GM03348 (cell line): Measurements from ENCODE around the gene PRRT2.
"Not testable (repeated sequence)": the region's sequence is repeated elsewhere in the genome, so short reads cannot be mapped to it uniquely, and the experiment has no call there.

Source experiments
- DNase-seq: peaks from one replicate; pipeline ENCODE4 v3.0.0; 2012; ENCODE audit warnings: low spot score

PRRT2 gene

GRCh38 chr16:29790949-29791844, 20.8 kb upstream of the PRRT2 start:
- peak; percentile 14 for DNase-seq

DNA sequence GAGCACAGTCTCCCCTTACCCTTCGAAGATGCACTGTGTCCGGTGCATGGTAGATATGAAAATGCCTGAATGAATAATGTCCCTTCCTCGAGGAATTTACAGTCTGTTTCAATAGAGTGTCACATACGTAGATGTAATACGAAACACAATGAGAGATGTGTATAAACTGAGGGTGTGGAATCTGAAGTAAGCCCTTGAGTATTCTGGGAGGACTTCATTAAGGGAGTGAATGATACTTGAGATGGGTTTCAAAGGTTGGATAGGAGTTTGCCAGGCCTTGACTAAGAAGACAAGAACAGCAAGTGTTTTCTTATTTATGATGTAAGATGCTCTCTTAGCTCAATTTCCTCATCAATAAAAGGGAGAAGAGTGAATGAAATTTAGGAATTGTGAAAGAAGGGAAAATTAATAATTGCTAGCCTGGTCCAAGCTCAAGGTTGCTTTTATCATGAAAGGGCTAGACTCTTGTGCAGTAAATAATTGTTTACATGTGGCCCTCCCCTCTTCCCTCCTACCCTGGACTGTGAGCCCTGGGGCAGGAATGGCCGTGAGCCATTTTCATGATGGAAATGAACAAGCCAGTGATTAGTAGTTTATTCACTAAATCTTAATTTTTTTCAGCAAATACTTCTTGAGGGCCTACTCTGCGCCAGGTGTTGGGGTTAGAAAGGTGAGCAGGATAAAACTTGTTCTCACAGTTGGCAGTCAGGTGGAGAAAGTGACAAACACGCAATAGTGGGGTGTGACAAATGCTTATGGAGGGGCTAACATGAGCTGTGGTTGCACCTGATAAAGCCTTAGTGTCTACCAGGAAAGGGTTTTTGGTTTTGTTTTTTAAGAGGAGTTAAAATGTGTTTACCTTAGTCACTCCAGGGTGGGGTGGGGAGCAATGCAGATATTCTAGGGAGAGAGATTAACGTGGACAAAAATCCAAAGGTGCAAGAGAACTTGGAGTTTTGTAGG, 19.9 kb upstream of the PRRT2 start:
- no peak for DNase-seq

- DNase-seq, result not testable (repeated sequence)
These were observed 18.8 kb upstream of the PRRT2 start for GRCh38 chr16:29793153-29793552.

- no peak for DNase-seq
These were observed 17.7 kb upstream of the PRRT2 start for GRCh38 chr16:29794231-29794710.

DNA sequence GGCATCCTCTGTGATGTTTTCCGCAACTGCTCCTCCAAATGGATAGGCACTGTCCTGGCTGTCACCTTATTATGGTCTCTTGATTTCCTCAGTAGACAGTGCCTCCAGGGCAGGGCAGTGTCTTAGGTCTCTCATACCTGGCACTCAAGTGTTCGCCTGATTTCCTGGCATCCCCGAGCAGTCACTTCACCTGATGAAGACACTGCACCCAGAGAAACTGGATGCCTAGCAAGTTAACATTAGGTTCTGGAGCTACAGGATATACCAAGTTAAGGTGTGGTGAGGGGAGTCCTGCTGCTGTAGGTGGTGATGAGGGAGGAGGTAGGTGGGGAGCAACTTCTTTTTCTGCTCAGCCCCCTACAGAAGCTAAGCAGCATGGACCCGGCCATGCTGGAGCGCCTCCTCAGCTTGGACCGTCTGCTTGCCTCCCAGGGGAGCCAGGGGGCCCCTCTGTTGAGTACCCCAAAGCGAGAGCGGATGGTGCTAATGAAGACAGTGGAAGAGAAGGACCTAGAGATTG, 9.5 kb upstream of the PRRT2 start:
- no peak for DNase-seq

- no peak for DNase-seq
These were observed 8.0 kb upstream of the PRRT2 start for GRCh38 chr16:29804020-29804419.

GRCh38 chr16:29804455-29805231, 7.3 kb upstream of the PRRT2 start:
- peak; percentile 53 for DNase-seq

DNA sequence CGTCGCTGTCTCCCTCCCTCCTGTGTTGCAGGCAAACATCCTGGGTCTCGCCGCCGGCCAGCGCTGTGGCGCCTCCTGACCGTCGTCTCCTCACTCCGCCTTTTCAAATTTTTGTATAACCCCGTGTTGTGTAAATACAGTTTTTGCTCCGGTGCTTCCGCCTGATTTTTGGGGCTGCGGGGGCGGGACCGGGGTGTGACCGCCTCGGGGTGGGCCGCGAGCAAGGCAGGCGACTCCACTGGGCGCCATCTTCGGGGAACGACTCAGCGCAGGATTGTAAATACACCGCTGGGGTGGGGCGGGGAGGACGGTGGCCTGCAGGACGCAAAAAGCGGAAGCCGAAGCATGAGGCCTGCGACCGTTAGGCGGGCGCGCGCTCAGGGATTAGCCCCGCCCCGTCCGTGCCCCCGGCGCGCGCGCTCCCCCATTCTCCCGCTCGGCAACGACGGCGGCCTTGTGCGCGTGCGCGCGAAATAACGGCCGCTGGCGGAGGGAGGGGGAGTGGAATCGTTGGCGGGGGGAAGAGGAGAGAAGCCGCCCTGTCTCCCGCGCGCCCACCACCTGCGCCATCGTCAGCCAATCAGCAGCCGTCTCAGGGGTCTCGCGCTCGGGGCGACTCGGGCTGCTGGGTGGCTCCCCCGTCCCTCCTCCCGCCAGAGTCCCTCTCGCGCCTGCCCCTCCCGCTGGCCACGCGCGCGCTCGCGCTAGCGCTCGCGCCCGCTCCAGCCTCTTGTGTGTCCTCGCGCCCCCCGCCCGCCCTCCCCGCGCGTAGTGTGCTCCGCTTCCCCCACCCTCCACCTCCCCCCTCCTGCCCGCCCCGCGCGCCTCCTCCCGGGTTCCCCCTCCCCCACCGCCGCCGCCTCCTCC, 6.5 kb upstream of the PRRT2 start:
- peak; percentile 97 for DNase-seq

DNA sequence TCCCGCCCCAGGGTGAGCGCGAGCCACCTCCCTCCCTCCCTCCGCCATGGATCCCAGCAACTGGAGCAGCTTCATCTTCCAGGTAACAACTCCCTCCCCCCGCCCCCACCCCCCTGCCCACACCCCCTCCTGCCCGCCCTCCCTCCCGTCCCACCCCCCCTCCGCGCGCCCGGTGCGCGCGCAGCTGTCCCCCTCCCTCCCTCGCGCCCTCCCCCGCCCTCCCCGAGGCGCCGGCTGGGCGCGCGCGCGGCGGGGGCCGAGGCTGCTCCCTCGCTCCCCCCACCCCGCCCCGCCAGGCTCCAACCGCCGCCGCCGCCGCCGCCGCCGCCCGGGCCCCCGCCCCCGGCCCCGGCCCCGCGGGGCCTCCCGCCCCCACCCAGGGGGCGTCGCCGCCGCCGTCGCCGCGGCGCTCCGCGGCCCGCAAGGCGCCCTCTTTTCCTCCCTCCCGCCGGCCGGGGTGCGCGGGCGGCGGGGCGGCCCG, 5.9 kb upstream of the PRRT2 start, which contains the start of gene MAZ:
Gene MAZ (plus strand): TSS at position 431 of the 481 bp plus-strand sequence. CDS start 173 bp downstream, outside the sequence.
- peak; percentile 95 for DNase-seq

GRCh38 chr16:29806641-29807425, 5.2 kb upstream of the PRRT2 start:
- DNase-seq, result no peak

- peak; percentile 85 for DNase-seq
These were observed 4.4 kb upstream of the PRRT2 start for GRCh38 chr16:29807426-29808218.

- no peak for DNase-seq
These were observed 3.6 kb upstream of the PRRT2 start for GRCh38 chr16:29808219-29808900.

DNA sequence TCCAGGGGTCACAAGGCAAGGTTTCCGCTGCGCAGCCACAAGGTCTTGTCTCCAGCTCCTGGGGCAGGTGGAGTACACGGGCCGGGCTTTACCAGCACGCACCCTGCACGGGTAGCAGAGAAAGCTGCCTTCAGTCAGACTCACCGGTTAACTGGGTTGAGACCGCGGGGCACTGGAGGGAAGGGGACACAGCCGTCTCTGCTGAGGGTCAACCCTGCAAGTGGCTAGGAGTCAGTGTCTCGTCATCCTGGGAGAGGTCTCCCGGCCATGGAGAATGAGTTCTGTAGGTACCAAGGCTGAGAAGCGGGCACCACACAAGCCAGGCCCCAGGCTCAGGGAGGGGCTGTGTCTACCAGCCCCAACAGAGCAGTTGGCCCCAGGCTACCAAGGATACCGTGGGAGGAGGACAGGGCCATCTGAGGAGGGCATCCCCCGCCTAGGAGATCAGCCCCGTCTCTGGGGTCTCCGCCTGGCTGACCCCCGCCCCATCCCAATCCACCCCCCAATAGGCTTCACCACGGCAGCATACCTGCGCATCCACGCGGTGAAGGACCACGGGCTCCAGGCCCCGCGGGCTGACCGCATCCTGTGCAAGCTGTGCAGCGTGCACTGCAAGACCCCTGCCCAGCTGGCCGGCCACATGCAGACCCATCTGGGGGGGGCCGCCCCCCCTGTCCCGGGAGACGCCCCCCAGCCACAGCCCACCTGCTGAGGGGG, 2.8 kb upstream of the PRRT2 start:
- DNase-seq, result no peak

- DNase-seq, result no peak
These were observed 1.9 kb upstream of the PRRT2 start for GRCh38 chr16:29809850-29810698.

- DNase-seq, result no peak
These were observed 1.3 kb upstream of the PRRT2 start for GRCh38 chr16:29810699-29811169.
